ENCODE measurements around the gene SCAPER.

The SCAPER gene

GRCh38 chr15:76347482-76348055 is 557.6 kb downstream of the SCAPER start:
- DNase-seq: no peak

- DNase-seq: no peak
Measured at GRCh38 chr15:76346669-76347481, 558.3 kb downstream of the SCAPER start.

- no peak for DNase-seq
Measured at GRCh38 chr15:76345880-76346668, 559.1 kb downstream of the SCAPER start.

- no peak for DNase-seq
Measured at GRCh38 chr15:76345583-76345879, 559.6 kb downstream of the SCAPER start.

- no peak for DNase-seq
Measured at GRCh38 chr15:76344893-76345582, 560.1 kb downstream of the SCAPER start.

- DNase-seq: no peak
Measured at GRCh38 chr15:76343313-76343996, 561.7 kb downstream of the SCAPER start.

GRCh38 chr15:76342382-76343201 is 562.5 kb downstream of the SCAPER start:
- peak; percentile 10 for DNase-seq

- DNase-seq: no peak
Measured at GRCh38 chr15:76342058-76342381, 563.1 kb downstream of the SCAPER start.

- no peak for DNase-seq
Measured at GRCh38 chr15:76341366-76342057, 563.6 kb downstream of the SCAPER start.

GRCh38 chr15:76340803-76341365 is 564.3 kb downstream of the SCAPER start:
- peak; percentile 57 for DNase-seq

GRCh38 chr15:76340198-76340802 is 564.8 kb downstream of the SCAPER start:
- DNase-seq: no peak

GRCh38 chr15:76339305-76340197 is 565.6 kb downstream of the SCAPER start:
- no peak for DNase-seq

GRCh38 chr15:76338486-76339304 is 566.4 kb downstream of the SCAPER start:
- DNase-seq: no peak

- DNase-seq: no peak
Measured at GRCh38 chr15:76337696-76338485, 567.2 kb downstream of the SCAPER start.

GRCh38 chr15:76337059-76337695 is 568.0 kb downstream of the SCAPER start:
- no peak for DNase-seq

- peak; percentile 81 for DNase-seq
Measured at GRCh38 chr15:76336254-76337058, 568.7 kb downstream of the SCAPER start, which contains the start of gene ISL2. TSS of gene ISL2 (plus strand) at chr15:76336773. CDS start at chr15:76336884, 111 bp downstream.

All from stimulated activated CD4-positive, alpha-beta T cell treated with anti-CD3 and anti-CD28 coated beads, Interleukin-1b, Interleukin-23, amount 100 ng/mL, for 48 hours (primary cell).